Measurements from ENCODE around the gene HS6ST2. TPM values are rescaled to one million over a fixed set of nuclear protein-coding genes. Genes with fewer than 3 reads are reported as not detected.

Gene HS6ST2
- total RNA-seq, 3 donors from 2014 or later = 0.32 to 1.3 (median 1.2) TPM

DNA sequence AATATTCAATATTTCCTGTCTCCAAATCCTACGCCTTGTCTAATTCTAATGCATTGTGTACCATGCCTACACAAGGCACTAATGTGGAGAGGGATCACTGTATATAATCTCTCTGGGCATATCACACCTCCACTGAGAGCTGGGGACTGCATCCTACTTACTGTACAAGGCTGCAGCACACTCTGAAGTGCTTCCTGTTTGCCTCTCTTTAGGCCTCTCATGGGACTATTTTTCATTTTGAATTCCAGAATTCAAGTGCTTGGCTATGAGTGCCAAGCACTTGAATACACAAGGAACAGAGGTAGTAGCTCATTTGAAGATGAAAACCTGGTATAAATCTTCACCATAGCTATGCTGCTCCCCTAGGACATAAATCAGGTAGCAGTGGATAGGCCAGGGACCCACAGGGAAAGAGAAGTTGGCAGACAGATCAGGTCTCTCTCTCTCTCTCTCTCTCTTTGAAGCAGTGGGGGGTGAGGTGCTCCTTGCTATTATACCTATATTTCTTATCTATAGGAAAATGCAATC lies 239.9 kb downstream of the HS6ST2 start:
- no peak for DNase-seq (ENCODE audit: low spot score in 2 of 2)
- TF ChIP-seq, protein P1, sequence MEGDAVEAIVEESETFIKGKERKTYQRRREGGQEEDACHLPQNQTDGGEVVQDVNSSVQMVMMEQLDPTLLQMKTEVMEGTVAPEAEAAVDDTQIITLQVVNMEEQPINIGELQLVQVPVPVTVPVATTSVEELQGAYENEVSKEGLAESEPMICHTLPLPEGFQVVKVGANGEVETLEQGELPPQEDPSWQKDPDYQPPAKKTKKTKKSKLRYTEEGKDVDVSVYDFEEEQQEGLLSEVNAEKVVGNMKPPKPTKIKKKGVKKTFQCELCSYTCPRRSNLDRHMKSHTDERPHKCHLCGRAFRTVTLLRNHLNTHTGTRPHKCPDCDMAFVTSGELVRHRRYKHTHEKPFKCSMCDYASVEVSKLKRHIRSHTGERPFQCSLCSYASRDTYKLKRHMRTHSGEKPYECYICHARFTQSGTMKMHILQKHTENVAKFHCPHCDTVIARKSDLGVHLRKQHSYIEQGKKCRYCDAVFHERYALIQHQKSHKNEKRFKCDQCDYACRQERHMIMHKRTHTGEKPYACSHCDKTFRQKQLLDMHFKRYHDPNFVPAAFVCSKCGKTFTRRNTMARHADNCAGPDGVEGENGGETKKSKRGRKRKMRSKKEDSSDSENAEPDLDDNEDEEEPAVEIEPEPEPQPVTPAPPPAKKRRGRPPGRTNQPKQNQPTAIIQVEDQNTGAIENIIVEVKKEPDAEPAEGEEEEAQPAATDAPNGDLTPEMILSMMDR (IDR thresholded peaks at IDR 0.05) = no peak
- no peak for TF ChIP-seq POLR2A (IDR thresholded peaks at IDR 0.05)
- no peak for TF ChIP-seq POLR2AphosphoS5 (IDR thresholded peaks at IDR 0.05)
- Histone ChIP-seq H3K36me3 (no peaks in the 10 kb centered on the region), H3K27ac (no peak overlapping the region), H3K4me1 (no peaks in the 10 kb centered on the region), H3K9me3 (peaks cover 0 to 11% of the 10 kb centered on the region in 2 donors), H3K4me3 (no peak overlapping the region), H3K27me3 (peaks cover 0 to 52% of the 10 kb centered on the region in 2 donors)
- intact Hi-C loops (cut with DNase I; ENCODE audit: low total_unique reads) = no loop called here

DNA sequence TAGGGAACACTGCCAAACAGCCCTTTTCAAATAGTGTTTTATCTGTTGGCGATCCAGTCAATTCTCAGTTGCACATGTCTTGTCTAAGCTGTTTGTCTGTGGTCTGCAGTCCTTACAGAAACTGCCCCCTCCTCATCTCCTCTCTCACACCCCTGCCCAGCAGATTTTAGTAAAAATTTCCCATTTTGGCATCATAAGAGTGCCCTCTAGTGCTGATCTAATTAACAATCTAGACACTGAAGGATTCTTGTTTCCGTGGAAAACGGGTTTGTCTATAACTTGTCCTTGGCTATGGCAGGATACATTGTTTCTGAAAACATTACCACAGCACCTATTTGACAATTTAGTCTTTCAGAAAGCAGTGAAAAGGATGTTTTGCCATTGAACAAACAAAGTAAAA lies 242.4 kb downstream of the HS6ST2 start:
- Histone ChIP-seq H3K9me3 (peaks cover 0 to 11% of the 10 kb centered on the region in 2 donors), H3K36me3 (no peaks in the 10 kb centered on the region), H3K4me3 (no peak overlapping the region), H3K4me1 (no peaks in the 10 kb centered on the region), H3K27ac (no peak overlapping the region), H3K27me3 (peaks cover 0 to 65% of the 10 kb centered on the region in 2 donors)
- no peak for DNase-seq (ENCODE audit: low spot score in 2 of 2)
- TF ChIP-seq, protein P1 (IDR thresholded peaks at IDR 0.05) = no peak
- TF ChIP-seq POLR2AphosphoS5 (IDR thresholded peaks at IDR 0.05) = no peak
- no peak for TF ChIP-seq POLR2A (IDR thresholded peaks at IDR 0.05)
- intact Hi-C loops (cut with DNase I; ENCODE audit: low total_unique reads) = no loop called here

DNA sequence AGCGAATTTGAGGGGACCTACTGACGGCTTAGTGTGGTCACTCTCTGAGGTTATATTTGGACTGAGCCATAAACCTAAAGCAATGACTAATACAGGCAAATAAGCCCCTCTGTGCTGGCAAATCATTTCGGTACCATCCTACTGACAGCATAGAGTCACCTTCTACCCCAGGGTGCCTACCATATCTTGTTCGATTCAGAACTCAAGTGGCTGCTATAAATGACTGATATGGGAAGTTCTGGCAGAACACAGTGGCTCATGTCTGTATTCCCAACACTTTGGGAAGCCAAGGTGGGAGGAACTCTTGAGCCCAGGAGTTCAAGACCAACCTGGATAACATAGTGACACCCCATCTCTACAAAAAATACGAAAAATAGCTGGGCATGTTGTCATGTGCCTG lies 243.5 kb downstream of the HS6ST2 start:
- Histone ChIP-seq H3K4me1 (no peaks in the 10 kb centered on the region), H3K4me3 (no peak overlapping the region), H3K27me3 (peaks cover 0 to 61% of the 10 kb centered on the region in 2 donors), H3K9me3 (peaks cover 0 to under 1% of the 10 kb centered on the region in 2 donors), H3K27ac (no peak overlapping the region), H3K36me3 (no peaks in the 10 kb centered on the region)
- no peak for DNase-seq (ENCODE audit: low spot score in 2 of 2)
- TF ChIP-seq POLR2AphosphoS5 (IDR thresholded peaks at IDR 0.05) (no peak), POLR2A (IDR thresholded peaks at IDR 0.05) (no peak)
- TF ChIP-seq, protein P1 (IDR thresholded peaks at IDR 0.05) = no peak
- intact Hi-C loops (cut with DNase I; ENCODE audit: low total_unique reads) = no loop called here

DNA sequence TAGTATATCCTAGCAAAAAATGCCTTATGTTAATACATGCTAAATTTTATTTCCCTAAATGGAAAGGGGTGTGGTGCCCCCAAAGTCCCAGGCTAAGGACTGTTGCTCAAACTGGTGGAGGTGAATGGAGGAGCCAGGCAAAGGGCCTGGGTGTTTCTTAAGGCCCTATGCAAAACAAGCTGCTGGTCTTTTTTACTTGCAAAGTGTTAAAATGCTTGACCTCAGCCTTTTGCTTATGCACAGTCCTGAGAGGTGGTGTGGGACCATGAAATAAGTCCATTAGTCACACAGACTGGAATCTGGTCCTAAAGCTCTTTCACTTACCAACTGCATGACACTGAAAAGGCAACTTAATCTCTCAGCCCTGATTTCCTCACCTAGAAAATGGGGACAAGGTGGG lies 246.1 kb downstream of the HS6ST2 start:
- no peak for DNase-seq (ENCODE audit: low spot score in 2 of 2)
- no peaks in the 10 kb centered on the region for H3K4me1 ChIP-seq
- H3K27ac ChIP-seq = no peak overlapping the region
- intact Hi-C loops (cut with DNase I; ENCODE audit: low total_unique reads) = no loop called here
- H3K9me3 ChIP-seq = no peaks in the 10 kb centered on the region
- TF ChIP-seq, protein P1 (IDR thresholded peaks at IDR 0.05) = no peak
- TF ChIP-seq POLR2A (IDR thresholded peaks at IDR 0.05) (no peak), POLR2AphosphoS5 (IDR thresholded peaks at IDR 0.05) (no peak)
- H3K27me3 ChIP-seq = peaks cover 0 to 49% of the 10 kb centered on the region in 2 donors
- H3K36me3 ChIP-seq = no peaks in the 10 kb centered on the region
- H3K4me3 ChIP-seq = no peak overlapping the region

DNA sequence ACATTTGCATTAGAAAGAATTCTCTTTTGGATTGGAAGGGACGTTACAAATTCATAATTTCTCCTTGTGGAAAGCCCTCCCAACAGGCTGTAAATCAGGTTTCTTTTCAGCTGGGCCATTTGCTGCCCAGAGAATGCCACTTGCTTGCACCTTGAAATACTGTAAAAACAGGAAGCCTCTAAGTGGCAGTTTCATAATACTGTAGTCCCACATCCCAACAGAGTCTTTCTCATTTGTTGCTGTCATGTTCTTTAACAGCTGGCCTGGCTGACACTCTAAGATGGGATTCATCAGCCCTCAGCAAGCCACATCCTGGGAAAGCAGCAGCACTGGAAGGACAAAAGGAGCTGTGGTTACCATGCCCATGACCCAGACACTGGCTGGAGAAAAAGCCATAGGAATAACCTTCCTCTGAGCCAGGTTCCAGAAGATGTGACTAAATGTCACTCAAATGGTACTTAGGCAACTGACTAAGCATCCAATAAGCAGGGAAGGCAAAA lies 247.7 kb downstream of the HS6ST2 start:
- peaks cover 0 to 43% of the 10 kb centered on the region in 2 donors for H3K27me3 ChIP-seq
- intact Hi-C loops (cut with DNase I; ENCODE audit: low total_unique reads) = no loop called here
- H3K4me3 ChIP-seq = no peak overlapping the region
- no peaks in the 10 kb centered on the region for H3K9me3 ChIP-seq
- no peak overlapping the region for H3K27ac ChIP-seq
- TF ChIP-seq POLR2AphosphoS5 (IDR thresholded peaks at IDR 0.05) (no peak), POLR2A (IDR thresholded peaks at IDR 0.05) (no peak)
- TF ChIP-seq, protein P1 (IDR thresholded peaks at IDR 0.05) = no peak
- no peaks in the 10 kb centered on the region for H3K4me1 ChIP-seq
- no peaks in the 10 kb centered on the region for H3K36me3 ChIP-seq
- DNase-seq (ENCODE audit: low spot score in 2 of 2) = no peak
